Activated CD4-positive, CD25-positive, alpha-beta regulatory T cell treated with anti-CD3 and anti-CD28 coated beads, Interleukin-2, amount 50 U/mL, for 72 hours (primary cell): Measurements from ENCODE around the gene SRMS.
"Not testable (repeated sequence)": the region's sequence is repeated elsewhere in the genome, so short reads cannot be mapped to it uniquely, and the experiment has no call there.

Experiments
- DNase-seq: peaks from one replicate; pipeline ENCODE4 v3.0.0; 2021

Gene SRMS

DNA sequence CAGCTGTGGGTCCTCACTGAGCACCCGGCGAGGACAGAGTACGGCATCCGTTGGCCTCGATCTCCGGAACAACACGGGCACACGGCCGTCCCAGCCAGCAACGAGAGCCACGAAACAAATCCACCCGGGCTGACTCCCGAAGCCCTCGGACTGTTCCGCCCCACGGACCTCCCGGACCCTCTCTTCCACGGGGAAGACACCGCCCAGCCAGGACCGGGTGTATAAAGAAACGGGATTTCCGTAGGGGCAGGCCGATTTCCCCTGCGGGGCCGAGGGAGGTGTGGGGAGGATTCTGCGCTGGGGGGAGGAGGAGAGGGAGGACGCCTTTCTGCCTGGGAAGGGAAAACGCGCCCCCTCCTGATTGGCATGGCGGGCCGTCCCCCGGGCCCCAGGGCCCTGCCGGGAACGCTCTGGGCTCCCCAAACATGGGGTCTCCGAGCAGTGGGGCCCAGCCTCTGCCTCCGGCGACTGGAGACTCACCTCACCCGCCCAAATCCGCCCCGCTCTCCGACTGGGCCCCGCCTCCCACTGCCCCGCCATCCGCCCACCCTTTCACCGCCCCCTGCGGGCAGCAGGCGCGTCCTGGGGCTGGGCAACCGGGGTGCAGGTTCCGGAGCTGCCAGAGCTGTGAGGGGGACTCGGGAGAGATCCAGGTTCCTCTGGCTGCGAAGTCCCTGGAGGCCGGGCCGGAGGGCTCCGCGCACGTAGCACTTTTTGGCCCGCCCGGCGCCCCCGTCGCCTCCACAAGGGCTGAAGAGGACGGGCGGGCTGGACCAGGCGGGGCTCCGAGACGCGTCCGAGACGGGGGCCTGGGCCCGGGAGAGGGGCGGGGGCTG, 27.7 kb downstream of the SRMS start:
- no peak for DNase-seq

GRCh38 chr20:63518946-63519667, 28.4 kb downstream of the SRMS start:
- no peak for DNase-seq

GRCh38 chr20:63518351-63518861, 29.1 kb downstream of the SRMS start:
- DNase-seq = no peak

- DNase-seq = no peak
Observed at GRCh38 chr20:63517376-63518309, 29.9 kb downstream of the SRMS start.

DNA sequence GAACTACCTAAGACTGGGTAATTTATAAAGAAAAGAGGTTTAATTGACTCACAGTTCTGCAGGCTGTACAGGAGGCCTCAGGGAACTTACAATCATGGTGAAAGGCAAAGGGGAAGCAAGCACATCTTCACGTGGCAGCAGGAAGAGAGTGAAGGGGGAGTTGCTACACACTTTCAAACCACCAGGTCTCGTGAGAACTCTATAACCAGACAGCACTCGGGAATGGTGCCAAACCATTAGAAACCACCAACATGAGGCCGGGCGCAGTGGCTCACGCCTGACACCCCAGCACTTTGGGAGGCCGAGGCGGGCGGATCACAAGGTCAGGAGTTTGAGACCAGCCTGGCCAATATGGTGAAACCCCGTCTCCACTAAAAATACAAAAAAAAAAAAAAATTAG, 33.0 kb downstream of the SRMS start:
- DNase-seq = not testable (repeated sequence)

GRCh38 chr20:63513207-63513606, 34.3 kb downstream of the SRMS start:
- DNase-seq = no peak

- DNase-seq = no peak
Observed at GRCh38 chr20:63509088-63509564, 38.4 kb downstream of the SRMS start.

GRCh38 chr20:63508072-63508768, 39.3 kb downstream of the SRMS start:
- no peak for DNase-seq

GRCh38 chr20:63507083-63507743, 40.3 kb downstream of the SRMS start:
- DNase-seq = no peak

DNA sequence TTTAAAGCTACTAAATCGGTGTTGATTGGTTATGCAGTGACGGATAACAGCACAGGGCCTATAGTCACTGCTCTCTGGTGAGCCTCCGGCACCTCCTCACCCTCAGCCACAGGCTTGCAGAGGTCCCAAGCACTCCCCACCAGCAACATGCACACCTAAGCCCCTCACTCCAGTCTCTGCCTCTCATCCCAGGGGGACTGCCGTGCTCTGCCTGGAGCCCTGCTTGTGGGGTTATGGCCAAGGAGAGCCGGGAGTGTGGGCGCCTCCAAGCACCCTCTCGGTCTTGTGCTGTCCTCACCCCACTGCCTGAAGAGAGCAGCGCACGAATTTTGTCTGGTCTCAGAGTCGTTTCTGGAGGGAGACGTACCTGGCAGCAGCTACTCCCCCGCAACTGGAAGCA, 41.8 kb downstream of the SRMS start:
- no peak for DNase-seq

GRCh38 chr20:63505281-63505680, 42.3 kb downstream of the SRMS start:
- no peak for DNase-seq

DNA sequence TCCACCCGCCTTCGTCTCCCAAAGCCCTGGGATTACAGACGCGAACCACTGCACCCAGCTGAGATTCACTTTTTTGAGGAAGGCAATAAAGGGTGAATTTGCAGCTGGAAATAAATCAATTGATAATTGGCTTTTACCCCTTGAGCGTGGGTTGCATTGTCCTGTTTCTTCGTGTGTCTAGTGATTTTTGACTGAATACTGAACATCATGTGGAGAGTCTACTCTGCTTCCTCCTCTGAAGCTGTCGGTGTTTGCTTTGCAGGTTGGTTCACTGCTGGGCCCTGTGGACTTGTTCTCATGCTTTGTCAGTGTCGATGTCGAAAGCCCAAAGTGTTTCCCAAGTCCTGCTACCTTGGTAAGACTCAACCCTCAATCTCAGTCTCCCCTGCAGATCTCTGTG, 42.9 kb downstream of the SRMS start:
- DNase-seq = no peak

DNA sequence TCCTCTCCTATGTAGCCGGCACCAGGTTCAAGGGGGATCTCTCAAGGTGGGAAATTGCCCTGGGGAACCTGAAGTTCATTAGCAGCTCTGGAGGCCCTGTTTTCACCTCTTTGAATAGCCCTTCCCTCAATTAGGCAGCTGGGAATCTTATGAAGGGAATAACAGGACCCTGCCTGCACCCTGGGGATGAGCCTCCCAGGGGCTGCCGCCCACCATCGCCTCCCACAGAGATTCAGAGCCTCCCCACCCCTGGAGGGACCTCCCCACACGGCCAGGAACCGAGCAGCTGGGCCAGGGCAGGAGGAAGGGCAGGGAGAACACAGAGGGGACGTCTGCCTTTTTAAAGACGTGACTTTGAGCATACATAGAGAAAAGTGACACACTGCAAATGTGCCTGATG, 44.0 kb downstream of the SRMS start:
- no peak for DNase-seq

DNA sequence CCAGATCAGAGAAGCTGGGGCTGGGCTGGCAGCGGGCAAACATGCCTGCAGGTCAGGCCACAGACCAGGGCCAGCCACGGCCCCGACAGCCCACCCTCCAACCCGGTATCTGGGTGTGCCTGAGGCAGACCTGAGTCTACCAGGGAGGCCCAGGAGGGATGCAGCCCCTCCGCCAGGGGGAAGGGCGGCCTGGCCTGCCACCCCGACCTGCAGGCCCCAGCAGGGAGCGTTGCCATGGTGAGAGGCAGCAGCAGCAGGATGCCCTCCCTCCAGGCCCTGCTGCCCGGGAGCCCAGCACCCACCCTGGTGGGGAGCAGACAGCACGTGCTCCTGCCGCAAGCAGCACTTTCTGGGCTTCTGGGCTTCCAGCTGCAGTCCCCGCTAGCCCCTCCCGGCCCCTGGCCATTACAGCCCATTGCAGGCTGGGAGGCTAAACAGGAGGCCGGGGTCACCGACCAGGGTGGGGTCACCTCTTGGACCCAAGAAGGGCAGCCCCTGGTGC, 44.8 kb downstream of the SRMS start:
- DNase-seq = no peak

- DNase-seq = no peak
Observed at GRCh38 chr20:63501818-63502670, 45.5 kb downstream of the SRMS start.

- no peak for DNase-seq
Observed at GRCh38 chr20:63500902-63501817, 46.4 kb downstream of the SRMS start.

DNA sequence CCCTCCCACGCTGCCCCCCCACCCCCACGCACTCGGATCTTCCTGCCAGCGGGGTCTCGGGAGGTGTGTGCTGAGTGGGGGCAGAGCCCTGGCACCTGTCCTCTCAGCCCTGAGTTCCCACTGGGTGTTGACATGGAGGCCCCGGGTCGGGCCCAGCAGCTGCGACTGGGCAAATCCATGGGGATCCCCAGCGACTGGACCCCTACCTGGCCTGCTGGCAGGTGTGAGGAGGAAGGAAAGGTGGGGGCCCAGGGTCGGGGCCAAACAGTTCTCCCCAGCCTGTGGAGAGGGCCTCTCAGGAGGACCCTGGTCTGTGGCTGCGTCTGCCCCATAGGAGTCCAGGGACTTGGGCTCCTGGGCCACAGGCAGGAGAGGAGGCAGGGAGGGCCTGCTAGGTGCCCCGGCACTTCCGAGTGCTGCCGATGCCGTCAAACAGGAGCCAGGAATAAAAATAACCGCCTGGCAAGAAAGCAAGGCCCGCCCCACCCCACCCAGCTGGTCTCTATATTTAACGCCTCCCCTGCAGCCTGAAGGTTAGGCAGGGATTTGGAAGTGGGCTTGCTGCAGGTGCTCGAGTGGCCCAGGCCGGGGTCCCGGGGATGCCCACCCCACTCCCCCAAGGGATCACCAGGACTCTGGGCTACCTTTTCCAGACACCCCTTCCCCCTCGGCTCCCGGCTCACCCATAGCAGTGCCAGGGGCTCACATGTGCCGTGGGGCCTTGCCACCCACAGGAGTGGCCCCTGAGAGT, 47.2 kb downstream of the SRMS start:
- no peak for DNase-seq

DNA sequence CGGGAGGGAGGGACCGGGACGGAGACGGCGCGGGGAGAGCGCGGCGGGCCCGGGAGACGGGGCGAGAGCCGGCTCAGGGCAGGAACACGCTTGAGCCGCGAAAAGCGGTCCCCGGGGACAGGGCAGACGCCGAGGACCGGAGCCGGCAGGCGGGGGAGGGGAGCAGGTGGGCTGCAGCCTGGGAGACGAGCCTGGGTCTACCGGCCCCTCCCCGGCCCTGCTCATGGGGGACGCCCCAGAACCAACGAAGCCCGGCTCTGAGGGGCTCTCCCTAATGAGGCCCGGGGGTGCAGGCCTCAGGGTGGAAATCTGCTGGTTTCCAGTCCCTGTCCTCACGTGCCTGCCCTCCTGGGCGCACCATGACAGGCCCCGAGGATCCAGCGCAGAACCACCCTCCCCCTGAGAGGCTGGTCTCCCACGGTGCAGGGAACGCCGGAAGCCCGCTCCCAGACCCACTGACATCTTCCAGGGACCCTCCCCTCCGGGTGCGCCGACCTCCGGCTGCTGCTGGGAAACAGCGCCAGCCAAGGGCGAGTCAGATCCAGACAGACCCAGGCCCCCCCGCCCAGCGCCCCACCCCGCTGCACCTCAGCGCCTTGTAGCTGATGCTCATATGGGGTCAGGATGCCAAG, 48.1 kb downstream of the SRMS start:
- DNase-seq = no peak
